Fibroblast of peridontal ligament (primary cell): ENCODE results near the gene LRRC52.

ENCODE experiments used
- DNase-seq: peaks from one replicate; pipeline ENCODE4 v3.0.0-alpha.2; 2010; ENCODE audit errors: extremely low read depth

Gene LRRC52

GRCh38 chr1:165537356-165538109 is 6.3 kb upstream of the LRRC52 start:
- DNase-seq, result no peak

- peak; percentile 1 for DNase-seq
These were observed 4.5 kb upstream of the LRRC52 start for GRCh38 chr1:165539306-165539705.

GRCh38 chr1:165539908-165540307 is 3.9 kb upstream of the LRRC52 start:
- DNase-seq, result no peak

GRCh38 chr1:165542015-165542631 is 1.7 kb upstream of the LRRC52 start:
- no peak for DNase-seq

DNA sequence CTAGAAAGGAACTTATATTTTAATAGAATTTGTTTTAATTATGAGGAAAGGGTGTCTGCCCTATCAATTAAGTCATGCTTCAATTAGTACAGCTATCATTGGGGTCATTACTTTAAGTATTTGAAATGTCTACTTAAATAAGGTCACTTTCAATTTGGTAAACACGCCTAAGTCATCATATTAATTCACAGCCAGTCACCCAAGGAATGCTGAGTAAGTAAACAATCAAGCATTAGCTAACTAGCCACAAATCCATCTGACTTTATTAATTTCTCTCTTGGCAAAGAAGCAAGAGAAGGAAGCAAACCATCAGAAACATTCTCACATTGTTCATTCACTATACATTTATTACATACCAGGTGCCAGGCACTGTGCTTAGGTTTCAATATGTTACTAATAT is 1.2 kb upstream of the LRRC52 start:
- no peak for DNase-seq

DNA sequence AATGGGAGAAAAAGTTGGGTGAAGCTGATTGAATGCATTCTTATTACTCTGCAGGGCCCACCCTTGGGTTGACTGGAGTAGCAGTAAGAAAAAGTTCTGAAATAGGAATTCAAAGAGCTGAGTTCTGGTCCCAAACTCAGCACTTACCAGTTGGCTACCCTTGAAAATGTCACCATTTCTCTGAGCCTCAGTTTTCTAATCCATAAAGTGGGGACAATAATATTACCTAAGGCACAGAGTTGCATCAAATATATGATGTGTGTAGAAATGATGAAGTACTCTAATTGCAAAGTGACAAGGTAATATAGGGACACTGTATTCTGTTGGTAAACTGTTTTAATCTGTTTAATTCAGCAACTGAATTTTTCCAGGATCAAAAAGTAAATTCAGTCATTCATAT is 1.2 kb downstream of the LRRC52 start:
- no peak for DNase-seq

GRCh38 chr1:165545974-165546373 is 2.2 kb downstream of the LRRC52 start:
- DNase-seq, result no peak

- DNase-seq, result no peak
These were observed 6.2 kb downstream of the LRRC52 start for GRCh38 chr1:165549973-165550372.

DNA sequence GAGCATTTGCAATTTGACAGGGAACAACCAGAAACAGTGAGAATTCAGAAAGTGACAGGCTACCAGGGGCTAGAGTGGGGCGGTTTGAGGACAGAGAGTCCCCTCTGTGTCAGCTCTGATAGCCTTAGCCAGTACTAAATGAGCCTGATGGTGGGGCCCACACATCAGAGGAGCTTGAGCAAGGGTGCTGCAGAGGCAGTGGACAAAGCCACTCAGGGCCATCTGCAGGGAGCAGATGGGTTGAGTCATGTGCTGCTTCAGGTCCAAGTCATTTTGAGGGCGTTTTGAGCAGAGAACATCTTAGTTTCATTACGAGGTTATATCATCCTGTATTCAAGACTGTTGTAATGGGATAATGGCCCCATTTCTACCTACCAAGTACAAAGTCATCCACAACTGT is 7.7 kb downstream of the LRRC52 start:
- no peak for DNase-seq

- no peak for DNase-seq
These were observed 17.3 kb downstream of the LRRC52 start for GRCh38 chr1:165560883-165561656.

DNA sequence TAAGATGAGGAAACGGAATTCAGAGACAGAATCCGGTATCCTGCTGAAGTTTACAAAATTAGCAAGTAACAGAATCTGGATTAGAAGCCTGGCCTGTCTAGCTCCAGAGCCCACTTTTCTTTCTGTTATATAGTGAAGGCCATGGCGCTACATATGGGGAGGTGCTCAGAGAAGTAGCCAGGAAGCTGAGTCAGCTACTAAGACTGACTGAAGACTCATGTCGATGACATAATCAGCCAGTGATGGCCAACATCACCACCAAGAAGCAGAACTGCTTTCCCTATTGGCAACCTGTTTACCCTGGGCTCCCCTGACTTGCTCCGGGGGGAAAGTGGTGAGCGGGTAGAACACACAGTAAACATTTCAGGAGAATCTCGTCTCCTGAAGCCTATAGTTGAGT is 18.8 kb downstream of the LRRC52 start:
- DNase-seq, result no peak

DNA sequence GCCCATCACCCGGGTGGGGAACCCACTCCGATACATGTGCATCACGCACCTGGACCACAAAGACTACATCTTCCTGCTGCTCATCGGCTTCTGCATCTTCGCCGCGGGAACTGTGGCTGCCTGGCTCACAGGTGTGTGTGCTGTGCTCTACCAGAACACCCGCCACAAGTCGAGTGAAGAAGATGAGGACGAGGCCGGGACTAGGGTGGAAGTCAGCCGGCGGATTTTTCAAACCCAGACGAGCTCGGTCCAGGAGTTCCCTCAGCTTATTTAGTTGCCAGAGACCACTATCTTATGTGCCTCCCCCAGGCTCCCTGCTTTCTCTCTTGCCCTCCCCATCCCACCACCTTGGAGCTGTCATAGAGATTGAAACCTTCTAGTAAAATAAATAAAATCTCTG is 19.8 kb downstream of the LRRC52 start:
- no peak for DNase-seq

DNA sequence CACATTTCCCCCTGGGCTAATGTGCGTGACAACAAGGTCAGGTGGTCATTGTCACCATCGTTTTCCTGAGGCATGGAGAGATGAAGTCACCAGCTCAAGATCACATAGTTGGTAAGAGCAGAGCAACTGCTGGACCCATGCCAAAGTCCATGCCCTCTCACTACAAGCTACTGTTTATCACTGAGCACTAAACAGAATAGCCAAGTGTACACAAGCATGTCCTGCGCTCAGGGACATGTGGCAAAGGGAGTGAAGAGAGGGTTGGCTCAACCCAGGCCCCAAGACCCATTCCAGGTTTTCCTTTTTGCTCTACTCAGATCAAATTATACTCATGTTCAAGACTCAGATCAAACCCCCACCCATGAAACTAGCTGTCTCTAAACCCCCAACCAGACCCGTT is 20.8 kb downstream of the LRRC52 start:
- DNase-seq, result no peak

DNA sequence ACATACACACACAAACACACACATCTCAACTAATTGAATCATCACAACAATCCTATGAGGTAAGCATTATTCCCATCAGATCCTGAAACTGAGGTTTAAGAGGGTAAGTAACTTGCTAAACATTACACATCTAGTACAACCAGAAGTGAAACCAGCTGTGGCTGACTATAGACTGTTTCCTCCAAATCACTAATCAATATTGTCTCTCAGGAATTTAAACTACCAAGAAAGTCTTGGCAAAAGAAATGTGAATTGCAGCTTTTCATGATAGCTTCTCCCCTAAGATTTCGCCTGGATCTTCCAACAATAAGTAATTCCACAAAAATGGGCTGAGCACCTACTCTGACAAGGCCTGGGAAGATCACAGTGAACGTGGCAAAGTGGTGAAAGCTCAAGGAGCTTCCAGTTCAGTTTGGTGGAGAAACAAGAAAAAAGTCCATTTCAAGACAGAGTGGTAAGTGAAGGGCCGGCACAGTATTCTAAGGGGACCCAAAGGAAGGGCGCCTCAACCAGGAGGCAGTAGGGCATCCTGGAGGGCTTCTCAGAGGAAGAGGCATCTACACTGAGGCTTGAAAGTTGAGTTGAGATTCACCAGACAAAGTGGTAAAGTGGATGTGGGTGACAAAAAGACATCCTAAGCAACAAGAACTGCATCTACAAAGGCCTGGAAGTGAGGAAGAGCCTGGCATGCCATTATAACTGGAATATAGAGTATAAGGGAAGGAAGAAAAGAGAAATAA is 22.1 kb downstream of the LRRC52 start:
- DNase-seq, result no peak

DNA sequence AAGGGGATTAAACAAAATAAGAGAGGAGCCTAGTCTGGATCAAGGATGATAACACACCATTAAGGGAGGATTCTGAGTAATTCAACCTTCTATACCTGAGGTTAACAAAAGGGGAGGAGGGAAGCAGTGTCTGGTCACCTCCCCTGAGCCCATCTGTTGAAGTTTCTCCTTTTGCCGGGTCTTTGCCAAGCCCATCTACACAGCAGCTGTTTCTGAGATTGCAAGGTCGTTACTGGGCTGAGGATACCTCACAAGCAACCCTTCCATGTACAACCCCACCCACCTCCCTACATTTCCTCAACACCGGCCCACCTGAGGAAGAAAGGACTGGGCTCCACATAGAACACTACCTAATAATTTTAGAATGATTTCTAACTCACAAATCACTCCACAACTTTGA is 26.3 kb downstream of the LRRC52 start:
- DNase-seq, result no peak

DNA sequence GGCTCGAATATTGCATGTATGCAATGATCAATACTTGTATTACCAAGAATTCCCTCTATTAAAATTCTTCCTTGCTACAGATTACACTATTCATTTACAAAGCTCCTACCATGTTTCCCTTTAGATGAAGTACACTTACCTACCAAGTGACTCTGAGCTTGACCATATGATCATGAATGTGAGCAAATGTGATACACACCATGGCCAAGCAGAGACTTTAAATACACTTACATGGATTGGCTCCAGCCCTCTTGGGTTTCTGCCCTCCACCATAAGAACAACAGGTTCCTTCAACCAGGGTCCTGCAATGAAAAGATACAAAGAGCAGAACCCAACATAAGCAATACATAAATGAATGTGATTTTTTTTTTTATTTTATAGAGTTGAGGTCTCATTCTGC is 30.0 kb downstream of the LRRC52 start:
- no peak for DNase-seq

DNA sequence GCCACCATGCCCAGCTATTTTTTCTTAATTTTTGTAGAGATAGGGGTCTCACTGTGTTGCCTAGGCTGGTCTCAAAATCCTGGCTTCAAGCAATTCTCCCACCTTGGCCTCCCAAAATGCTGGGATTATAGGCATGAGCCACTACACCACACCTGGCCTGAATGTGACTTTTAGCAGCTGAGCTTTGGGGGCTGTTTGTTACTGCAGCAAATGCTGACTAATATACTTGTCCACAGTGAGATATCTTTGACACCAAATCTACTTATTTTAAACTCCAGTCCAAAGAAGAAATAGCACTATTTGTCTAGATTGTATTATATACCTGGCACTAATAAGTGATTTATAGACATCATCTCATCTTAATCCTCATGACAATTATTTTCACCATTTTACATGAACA is 30.5 kb downstream of the LRRC52 start:
- DNase-seq, result no peak

GRCh38 chr1:165575468-165576099 is 31.8 kb downstream of the LRRC52 start:
- DNase-seq, result no peak

DNA sequence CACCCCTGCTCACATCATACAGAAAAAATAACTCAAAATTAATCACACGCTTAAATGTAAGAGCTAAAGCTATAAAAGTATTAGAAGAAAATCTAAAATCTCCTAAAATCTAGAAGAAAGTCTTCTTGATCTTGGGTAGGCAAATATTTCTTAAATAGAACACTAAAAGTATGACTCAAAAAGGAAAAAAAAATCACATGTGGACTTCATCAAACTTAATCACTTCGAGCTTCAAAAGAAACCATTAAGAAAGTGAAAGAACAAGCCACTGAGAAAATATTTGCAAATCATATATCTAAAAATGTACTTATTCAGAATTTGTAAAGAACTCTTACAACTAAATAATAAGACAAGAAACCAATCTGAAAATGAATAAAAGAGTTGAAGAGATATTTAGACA is 32.7 kb downstream of the LRRC52 start:
- no peak for DNase-seq

DNA sequence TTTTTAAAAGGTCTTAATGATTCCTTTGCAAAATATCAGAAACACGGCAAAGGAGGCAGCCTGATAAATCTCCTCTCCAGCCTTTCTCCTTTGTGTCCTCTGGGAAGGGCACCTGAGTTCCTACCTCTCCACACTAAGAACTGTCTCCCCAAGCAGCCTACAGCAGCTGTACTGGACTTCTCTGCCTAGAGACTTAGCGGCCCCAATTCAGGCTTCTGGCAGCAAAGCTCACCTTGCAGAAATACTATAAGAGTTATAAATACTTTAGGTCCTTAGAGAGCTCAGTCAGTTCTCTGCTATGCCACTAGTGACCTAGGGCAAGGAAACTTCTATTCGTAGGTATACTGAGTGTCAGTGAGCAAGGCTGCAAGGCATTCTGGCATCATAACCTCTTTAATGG is 33.9 kb downstream of the LRRC52 start:
- no peak for DNase-seq

- DNase-seq, result no peak
These were observed 37.4 kb downstream of the LRRC52 start for GRCh38 chr1:165580931-165581871.
